HG03039 (cell line): ENCODE data around the gene PDZRN4.
"Not testable (repeated sequence)": the region's sequence is repeated elsewhere in the genome, so short reads cannot be mapped to it uniquely, and the experiment has no call there.

ENCODE experiments used
- ATAC-seq: cut with Tn5 transposase; IDR thresholded peaks from one replicate; pipeline ENCODE4 v1.9.1; 2021; ENCODE audit warnings: mild to moderate bottlenecking, moderate library complexity; ENCODE audit not compliant: unreplicated experiment

The PDZRN4 gene

DNA sequence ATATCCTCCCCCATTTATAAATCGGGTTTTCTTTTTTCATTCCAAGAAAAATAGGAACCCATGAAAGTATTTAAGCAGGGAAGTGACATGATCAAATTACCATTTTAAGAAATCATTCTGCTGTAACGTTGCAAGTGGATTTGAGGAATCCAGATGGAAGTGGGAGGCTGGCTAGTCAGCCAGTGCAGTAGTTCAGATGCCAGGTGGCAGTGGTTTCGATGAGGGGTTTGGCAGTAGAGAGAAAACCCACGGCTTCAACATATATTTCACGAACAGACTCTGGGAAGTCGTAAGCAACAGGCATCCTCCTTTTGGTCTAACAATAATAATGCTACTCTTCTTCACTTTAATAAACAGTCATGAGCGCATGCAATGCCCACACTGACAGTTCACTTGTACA lies 25.0 kb downstream of the PDZRN4 start:
- no peak for ATAC-seq

DNA sequence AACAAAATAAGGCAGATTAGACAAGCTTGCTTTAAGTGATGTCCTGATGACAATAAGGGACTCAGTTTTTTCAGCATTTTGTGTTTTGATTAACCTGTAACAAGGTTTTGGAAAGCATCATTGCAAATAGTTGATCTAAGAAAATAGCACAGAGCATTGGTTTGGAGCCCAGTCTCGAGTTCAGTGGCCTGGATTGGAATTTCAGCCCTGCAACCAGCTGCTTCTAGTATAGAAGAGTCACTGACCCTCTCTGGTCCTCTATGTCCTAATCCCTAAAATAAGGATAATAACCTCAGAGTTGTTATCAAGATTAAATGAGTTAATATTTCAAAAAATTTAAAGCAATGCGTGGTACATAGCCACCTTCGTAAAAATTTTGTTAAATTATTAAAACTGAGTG lies 25.5 kb downstream of the PDZRN4 start:
- ATAC-seq: no peak

DNA sequence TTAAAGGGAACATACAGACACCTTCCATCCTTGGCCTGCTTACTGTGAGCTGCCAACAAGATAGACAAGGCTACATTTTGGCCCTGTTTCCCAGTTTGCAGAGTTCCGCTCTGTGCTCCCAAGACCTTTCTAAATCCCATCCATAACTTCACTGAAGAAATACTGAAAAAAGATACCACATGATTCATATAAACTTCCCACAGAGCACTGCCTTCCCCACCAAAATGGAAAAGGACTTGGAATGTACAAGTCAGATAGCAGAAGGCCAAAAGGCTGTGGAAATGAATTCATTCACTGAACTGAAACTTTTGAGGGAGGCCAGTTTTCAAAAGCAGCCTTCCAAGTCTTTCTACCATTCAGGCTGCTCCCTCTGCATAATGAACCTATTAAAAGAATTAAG lies 29.6 kb downstream of the PDZRN4 start:
- ATAC-seq: no peak

DNA sequence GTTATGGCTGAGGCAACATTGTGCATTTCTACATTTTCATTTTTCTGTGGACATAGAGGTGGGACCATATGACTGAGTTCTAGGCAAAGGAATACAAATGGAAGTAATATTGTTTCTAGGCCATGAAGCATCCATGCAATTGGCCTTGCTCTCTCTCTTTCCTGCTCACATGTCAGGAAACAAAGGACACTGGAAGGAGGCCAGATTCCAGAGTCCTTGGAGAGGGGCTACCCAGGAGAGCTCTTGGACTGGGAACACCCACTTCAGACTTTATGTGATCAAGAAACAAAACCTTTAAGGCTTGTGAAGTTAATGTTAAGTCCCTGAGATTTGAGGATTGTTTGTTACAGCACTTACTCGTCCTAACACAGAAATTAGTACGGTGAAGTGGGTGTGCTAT lies 32.8 kb downstream of the PDZRN4 start:
- no peak for ATAC-seq

DNA sequence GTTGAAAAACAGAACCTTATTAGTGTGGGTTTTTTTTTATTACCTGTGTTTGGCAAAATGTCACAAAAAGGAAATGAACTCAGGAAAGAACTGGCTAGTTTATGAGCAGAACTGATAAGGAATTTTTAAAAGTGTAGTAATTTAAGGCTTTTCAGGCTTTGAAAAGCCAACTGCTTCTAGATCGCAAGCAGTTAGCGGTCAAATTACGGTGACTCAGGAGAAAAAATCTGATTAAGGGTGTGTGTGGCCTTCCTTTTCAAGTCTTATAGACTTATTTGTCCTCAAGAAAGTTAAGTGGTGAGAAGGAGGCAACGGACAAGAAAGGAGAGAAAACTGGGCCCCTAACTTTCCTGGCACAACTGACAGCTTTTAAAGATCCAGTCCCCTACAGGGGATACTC lies 33.4 kb downstream of the PDZRN4 start:
- no peak for ATAC-seq

DNA sequence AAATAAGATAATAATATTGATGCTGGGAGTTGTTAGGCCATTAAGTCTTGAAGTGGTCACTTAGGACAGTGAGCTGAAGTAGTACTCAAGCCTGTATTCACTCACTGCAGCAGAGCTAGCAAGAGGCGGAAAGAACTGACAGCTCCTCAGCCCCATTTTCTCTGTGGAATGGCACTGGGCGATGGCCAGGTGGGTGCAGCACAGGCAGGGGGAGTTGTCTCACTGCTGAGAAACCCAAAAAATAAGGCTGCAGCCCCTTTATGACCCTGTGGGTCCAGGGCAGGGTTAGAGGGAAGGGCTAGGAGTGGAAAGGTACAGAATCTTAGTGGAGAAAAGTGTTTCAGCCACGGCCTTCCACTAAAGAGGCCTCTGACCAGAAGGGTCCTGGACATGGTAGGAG lies 35.5 kb downstream of the PDZRN4 start:
- no peak for ATAC-seq

DNA sequence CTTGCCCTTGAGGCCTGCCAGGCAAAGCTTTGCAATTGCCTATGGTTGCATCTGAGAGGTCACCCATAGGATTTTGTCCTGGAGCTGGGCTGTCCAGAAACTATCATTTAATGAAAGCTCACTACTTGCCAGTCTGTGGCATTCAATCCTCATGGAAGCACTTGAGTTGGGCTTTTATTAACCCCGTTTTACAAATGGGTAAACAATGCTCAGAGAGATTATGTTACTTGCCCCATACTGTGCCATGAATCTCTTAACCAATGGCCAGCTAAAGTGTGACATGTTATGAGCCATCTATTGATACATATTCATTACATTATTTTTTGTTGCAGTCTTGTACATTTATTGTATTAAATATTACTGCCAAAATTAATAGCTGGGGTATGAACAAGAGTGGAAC lies 35.9 kb downstream of the PDZRN4 start:
- ATAC-seq: no peak

DNA sequence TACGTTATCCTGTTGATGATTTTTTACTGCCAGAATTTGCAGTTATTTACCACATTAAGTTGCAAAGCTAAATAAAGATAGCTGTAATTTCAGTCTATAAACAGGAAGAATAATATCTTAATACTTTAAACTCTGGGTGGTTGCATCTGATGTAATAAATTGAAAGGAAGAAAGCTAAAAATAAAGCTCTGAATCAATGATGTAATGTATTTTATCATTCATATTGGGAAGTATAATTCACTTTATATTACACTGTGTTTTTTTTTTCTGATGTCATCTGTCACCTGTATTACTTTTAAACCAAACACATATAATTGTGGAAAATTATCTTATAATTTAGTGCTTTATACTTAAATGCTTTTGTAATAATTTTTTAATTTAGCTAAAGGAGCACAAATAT lies 37.1 kb downstream of the PDZRN4 start:
- no peak for ATAC-seq

DNA sequence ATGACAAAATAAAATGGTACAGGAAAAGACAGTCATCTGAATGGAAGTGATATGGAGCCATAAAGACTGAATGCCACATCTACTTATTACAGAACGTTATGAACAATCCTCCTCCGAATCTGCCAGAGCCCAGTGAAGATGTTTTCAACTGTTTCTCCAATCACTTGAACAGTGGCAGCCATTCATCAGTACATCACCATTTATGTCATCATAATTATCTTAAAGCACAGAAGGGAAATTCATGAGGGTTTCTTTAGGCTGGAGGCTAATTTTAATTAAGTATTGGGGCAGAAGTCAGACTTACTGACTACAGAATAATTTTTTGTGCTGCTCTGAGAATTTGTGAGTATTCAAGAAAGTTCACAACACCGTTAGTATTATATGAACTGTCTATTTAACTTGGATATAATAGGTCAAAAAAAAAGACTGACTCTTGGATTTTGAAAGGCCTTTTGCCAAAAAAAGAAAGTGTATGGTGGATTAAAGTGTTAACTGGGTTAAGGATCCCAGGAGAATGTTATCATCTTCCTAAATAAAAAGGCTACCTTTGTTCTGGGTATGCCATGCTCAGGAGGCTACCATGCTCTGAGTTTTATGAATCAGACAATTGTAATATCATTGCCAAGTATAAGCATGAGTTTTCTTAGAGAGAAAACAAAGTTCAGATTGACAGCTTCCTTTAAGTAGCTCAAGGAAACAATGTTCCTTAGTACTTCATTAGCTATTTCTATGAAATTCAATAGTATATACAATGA lies 40.1 kb downstream of the PDZRN4 start:
- ATAC-seq: no peak

DNA sequence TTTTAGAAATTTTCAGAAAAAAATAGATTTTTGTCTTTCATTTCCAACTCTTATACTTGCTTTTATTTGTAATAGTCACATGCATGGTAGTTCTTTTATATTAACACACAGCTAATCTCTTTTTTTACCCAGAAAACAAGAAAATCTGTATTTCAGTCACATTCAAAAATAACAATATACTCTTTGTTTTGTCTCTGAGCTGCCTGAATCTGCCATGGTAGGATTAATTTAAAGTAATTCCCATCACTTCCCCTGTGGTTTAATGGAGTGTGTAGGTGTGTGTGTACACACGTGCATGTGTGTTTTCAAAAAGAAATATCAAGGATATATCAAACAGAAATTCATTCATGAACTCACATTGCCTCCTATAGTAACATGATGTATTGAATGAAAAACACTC lies 42.6 kb downstream of the PDZRN4 start:
- ATAC-seq: no peak

DNA sequence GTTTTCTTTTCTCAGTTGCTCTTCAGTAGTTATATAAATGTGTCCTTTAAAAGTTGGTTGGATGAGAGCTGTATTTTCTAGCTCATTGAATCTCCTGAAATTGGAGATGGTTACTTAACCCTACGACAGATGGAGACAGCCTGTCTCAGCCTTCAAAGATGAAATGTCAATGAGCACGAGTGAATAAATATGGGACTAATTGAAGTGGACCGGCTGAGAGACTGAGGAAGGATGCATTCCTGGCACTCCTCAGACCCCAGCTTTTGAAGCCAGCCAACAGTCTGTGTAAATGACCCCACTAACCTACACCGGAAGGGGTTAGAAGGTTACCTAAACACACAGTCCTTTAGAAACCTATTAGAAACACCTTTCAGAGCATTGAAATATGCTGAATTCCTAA lies 46.6 kb downstream of the PDZRN4 start:
- ATAC-seq: no peak

DNA sequence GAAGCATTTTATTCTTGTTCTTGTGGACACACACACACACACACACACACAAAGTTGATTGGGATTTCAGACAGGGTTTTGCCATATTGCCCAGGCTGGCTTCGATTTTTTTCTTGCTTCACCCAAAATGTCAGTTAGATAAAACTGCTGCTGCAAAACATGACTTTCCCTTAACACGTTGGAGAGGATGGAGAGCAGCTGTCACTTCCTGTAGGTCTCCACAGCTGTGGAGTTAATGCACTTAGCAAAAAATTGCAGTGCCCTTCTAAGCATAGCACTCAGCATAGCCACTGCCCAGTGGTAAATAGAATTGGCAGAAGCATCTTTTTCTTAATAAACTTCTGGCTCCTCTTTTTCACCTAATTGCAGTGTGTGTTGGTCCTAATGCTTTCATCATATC lies 54.5 kb downstream of the PDZRN4 start:
- ATAC-seq: no peak

DNA sequence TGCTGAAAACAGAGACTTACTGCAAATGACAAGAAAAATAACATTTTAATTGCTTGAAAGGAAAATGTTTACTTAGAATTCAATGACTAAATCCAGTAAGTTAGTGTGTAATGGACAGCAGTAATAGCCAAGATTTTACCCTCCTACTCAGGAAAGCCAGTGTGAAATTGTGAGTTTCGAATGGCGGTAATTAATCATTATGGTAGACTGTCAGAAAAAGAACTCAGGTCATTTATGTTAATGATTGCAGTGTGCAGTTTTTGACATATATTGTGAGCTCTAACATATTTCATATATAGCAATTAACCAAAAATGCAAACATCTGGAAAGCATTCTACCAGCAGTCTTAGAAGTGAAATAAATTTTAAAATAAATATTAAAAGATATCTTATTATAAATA lies 60.3 kb downstream of the PDZRN4 start:
- ATAC-seq: no peak

DNA sequence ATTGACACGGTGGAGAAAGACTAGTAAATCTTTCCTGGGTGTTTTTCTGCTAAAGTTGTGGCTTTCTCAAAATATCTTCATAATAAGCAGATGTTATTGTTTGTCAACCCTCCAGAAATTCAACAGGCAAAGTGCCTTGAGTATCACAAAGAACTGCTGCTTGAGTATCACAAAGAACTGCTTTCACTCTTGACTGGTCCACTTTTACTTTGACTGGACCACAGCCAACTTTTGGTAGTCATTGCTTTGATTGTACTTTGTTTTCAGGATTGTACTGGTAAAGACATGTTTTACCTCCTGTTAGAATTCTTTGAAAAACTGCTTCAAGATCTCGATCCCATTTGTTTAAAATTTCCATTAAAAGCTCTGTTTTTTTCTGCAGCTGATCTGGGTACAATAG lies 62.6 kb downstream of the PDZRN4 start:
- no peak for ATAC-seq

DNA sequence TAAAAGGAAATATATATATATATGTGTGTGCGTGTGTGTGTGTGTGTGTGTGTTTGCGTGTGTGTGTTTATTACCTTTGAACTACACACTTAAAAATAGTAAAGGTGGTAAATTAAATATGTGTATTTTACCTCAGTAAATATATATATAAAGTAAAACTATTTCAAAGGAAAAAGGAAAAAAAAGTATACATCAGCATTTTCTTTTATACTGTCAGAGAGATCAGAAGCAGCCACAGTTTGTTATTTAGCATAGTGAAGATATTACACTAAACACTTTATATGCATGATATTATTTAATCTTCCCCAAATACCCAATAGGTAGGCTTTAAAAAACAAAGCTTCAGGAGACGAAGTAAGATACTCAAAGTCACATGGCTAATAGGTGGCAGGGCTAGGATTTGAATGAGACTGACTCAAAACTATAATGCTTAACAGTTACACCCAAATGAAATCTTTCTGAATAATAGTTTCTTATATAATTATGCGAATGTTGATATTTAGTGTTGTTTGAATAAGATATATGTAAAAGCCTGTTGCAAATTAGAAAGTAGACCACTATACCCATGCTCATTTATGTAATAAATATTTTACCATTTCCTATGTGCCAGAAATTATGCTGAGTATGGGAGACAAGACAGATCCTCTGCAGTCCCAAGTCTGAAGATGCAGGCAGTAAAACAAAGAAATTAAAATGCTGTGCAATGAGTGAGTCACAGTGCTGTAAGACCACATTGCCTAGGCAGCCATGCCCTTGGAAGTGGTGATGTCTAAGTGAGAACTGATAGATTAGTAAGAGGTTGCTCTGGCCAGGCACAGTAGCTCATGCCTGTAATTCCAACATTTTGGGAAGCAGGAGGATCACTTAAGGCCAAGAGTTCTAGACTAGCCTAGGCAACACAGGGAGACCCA lies 66.1 kb downstream of the PDZRN4 start:
- ATAC-seq: no peak

DNA sequence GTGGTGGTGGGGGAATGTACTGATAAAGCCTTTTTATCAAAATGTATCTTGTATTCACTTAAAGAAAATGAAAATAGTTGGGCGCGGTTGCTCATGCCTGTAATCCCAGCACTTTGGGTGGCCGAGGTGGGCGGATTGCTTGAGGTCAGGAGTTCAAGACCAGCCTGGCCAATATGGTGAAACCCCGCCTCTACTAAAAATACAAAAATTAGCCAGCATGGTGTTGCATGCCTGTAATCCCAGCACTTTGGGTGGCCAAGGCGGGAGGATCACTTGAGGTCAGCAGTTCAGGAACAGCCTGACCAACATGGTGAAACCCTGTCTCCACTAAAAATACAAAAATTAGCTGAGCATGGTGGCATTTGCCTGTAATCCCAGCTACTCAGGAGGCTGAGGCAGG lies 75.1 kb downstream of the PDZRN4 start:
- ATAC-seq: not testable (repeated sequence)

DNA sequence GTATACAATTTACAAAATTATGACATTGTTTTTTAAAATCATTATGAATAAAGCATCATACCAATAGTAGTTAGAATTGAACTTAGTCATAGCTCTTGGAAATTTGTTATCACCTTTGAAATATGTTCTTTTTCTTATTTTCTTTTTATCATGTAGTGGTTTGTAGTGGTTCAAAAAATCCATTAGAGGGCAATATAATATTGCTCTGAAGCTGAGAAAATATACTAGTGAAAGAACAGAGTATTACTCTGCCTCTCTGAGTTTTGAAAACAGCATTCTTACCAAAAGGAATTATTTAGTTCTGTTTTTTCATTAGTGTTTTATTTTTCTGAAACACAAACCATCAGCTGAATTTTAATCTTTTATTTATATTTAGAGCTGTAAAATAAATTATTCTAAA lies 76.2 kb downstream of the PDZRN4 start:
- no peak for ATAC-seq

DNA sequence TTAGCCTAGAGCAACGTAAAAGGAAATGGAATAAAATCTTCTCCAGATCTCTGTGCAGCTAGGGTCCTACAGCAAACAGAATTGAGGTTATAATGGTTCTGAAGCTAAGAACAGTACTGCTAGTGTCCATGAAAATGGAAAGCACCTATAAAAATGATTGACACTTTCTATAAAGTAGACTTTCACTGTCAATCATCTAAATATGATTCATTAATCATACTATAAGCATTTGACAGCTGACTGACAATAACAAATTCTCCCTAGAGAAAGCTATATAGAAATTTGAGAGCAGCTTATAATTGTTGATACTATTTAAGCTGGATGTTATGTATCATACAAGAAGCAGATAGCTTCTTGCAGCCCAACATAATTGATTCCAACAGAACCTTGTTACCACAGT lies 80.9 kb downstream of the PDZRN4 start:
- ATAC-seq: no peak

DNA sequence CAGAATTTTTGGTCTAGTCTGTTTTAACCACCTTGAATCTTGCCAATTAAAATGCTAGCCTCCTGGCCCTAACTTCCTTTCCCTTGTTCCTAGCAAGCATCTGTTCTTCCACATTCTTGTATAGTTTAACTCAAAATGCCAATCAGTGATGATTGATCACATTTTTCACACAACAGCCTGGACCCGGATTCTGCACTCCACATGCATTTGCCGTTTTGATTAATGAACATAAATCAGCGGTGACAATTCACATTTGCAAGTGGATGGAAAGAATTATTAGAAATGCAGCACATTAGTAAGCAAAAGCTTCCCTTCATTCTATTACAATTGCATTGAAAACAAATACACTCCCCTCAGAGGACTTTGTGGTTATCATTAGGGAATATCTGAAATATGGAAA lies 83.4 kb downstream of the PDZRN4 start:
- ATAC-seq: no peak

DNA sequence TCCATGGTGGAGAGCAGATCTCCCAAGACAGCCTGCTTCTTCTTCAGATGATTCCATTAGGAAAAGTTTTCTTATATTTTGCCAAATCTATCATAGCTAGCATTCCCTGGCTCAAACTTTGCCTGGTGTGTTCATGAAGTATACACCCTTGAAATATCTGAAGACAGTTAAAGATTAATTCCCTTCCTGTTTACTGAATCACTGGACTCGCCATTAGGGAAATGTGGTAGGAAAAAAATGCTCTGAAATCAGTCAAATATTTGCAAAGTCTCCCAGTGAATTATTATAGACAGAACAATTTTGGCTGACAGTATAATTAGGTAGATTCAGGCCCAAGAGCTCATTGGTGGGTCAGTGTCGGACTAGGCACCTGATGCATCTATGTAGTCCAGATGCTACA lies 86.5 kb downstream of the PDZRN4 start:
- ATAC-seq: no peak

DNA sequence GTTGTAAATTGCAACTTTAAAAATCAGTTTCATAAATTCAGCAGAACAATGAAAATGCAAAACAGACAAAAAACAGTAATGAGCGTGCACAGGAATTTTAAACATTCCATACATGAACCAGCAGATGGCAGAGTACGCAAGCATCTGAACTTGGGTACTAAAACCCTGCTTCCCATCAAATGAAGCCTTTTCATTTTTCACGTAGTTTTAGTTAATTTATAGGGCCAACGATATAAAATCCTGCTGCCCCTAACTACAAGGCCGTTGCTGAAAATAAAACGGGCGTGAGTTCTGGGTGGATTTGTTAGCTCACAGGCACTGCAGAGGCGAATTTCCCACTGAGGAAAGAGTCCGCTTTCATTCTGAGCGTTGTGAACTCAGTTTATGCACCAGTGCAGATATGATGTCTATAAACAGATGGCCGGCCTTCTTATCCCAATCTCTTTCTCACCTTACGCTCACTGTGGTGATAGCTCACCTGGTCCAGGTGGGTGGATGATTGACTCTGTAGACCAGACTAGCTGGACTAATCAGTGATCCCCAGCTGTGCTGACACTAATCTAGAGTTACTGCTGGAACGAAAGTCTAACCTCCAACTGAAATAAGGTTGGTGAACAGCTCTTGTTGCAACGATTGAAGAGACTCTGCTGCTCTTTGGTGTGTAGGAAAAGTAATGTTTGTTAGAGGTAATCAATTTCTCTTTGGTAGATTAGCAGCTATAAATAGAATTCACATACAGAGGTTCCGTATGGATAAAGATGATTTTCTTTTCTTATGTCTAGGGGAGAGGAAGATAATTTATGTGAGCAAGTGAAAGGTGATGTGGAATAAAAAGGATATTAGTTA lies 89.2 kb downstream of the PDZRN4 start:
- ATAC-seq: no peak

DNA sequence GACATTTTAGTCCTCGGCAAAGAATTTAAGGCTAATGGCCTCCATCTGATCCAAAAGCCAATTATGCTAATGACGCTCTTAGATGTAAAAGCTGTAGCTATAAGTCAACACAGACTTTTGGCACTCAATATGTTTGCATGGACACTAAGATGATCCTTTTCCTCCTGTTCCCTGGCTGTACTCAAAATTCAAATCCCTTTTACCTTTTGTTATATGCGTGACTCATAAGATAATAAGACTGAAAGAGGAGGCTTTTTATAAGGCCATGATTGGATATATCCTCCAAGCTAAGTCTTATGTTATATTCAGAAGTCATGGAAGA lies 89.8 kb downstream of the PDZRN4 start:
- ATAC-seq: no peak
